HL-60/S4 treated with phorbol 12-myristate 13-acetate at 8.2 ng/mL for 4 days and 3 days (cell line): Measurements from ENCODE around the gene TREM2.

Experiments used
- in situ Hi-C: fragments of 300-500 bp; cut with MboI; formaldehyde crosslinking; loops from 2 replicates; pipeline ENCODE4 v1.15.0; 2022; ENCODE audit warnings: low sequenced_read_pairs

The TREM2 gene

DNA sequence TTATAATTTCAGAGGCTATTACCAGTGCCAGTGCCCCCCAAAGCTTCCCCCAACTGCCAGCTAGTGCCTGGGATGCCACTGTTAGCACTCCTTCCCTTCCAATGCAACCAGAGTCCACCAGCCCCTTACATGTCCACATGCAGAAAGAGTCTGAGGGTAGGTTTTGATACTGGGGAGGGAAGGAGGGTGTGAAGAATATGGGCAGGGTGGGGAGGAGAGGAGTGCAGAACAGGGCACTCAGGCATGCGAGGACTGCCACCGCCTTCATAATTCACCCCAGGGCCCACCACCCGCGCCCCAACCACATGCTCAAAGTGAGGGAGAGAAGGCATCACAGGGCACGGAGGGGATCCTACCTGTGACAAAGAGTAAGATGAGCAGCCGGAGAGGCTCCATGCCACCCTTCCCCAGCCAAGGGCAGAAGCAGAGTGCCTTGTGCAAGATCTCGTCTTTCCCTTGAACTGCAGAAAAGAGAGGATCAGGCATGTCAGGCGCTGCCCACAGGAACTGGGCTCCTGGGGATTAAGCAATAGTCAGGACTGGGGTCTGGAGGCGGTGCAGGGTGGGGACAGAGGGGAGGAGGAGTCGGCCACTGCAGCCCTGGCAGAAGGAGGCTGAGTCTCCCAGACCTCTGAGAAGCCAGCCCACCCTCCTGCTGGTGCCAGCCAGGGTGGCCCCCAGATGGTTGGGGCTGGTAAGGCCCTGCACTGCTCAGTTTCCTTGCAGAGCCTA lies at the start of gene TREM2:
Gene TREM2 (minus strand): TSS at position 430 of the 732 bp plus-strand sequence. CDS start 34 bp downstream, at position 396.
- in situ Hi-C loops, result no loop called here

DNA sequence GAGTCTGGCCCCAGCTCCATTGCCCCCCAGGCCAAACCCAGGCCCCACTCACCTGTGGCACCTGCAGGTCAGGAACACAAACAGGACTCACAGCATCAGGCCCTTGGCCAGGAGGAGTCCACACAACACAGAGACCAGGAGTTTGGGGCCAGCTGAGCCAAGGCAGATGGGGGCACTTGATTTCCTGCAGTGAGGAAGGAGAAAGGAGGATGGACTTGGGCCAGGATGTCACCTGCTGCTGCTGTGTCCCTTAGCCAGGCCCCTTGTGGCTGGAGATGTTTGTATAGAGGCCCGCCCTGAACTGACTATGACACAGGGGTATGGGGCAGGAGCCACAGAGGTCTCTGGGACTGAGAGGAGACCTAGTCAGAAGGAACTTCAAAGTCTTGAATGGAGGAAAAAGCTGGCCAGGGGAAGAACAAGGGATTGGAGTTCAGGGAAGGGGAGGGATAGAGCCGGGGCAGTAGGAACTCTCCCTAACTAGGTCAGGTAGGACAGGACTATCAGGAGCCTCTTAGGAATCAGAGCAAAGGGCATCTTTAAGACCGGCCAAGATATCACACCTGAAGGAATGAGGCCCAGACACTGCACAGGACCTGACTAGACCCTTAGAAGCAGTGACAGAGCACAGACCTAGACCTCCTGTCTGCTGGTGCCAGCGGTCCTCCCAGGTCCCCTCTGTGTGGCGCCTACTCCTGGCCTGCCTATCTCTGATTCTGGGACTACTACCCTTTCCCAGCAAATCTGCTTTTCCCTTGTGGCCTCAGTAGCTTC lies 46.8 kb upstream of the TREM2 start:
- in situ Hi-C loops, result no loop called here

DNA sequence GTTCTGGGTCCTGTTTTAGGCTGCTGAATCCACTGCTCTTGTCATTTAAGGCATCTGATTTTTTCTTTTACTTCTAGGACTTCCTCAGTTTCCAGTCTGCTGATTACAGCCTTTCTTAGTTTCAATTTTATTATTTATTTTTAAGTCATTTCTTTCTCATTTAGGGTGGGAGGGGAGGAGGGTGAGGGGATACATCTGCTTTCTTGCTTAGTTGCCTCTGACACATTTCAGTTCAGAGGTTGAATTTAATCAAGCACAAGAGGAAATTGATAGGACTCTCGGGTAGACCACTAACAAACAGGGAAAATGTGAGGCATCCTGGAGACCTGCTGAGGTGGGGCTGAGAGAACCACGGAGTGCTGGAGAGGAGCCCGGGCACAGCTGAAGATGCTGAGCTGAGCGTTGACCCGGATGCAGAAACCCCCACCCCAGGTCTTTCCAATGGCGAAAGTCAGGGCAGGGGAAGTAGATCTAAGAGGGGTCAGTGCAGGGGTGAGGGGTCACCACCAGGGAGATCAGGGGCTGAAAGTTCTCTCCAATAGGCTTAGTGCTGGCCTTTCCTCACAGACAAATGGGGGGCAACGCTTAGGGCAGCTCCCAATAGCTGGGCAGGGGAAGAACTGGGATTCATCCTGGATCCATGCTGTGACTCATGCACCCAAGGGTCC lies 45.7 kb upstream of the TREM2 start:
- in situ Hi-C loops, result no loop called here

DNA sequence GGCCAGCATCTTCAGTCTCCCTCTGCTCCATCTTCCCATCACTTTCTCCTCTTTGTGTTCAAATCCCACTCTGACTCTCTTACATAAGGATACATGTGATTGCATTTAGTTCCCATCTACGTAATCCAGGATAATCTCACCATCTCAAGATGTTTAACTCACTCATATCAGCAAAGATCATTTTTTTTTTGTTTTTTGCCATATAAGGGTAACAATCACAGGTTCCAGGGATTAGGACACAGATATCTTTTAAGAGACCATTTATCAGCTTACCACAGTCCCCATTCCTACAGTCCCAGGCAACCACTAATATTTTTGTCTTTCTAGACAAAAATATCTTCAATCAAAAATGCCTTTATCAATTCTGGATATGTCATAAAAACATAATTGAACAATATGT lies 41.2 kb upstream of the TREM2 start:
- in situ Hi-C loops, result no loop called here

DNA sequence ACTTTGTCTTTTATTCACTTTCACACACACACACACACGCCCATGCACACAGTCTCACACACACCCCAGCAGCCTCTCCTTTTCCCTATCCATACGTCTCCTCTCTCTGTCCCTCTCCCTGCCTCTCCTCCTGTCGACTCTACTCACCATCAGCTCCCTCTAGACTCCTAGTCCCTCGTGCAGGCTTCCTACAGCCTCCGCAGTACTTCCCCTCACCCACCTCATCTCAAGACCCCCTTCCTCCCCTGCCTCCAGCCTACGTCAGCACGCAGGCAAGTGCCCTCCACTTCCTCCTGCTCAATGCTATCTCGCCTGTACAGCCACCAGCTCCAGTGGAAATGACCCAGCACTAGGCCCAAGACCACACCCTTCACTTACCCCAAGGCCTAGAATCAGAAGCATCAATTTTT lies 38.9 kb upstream of the TREM2 start:
- in situ Hi-C loops, result no loop called here

DNA sequence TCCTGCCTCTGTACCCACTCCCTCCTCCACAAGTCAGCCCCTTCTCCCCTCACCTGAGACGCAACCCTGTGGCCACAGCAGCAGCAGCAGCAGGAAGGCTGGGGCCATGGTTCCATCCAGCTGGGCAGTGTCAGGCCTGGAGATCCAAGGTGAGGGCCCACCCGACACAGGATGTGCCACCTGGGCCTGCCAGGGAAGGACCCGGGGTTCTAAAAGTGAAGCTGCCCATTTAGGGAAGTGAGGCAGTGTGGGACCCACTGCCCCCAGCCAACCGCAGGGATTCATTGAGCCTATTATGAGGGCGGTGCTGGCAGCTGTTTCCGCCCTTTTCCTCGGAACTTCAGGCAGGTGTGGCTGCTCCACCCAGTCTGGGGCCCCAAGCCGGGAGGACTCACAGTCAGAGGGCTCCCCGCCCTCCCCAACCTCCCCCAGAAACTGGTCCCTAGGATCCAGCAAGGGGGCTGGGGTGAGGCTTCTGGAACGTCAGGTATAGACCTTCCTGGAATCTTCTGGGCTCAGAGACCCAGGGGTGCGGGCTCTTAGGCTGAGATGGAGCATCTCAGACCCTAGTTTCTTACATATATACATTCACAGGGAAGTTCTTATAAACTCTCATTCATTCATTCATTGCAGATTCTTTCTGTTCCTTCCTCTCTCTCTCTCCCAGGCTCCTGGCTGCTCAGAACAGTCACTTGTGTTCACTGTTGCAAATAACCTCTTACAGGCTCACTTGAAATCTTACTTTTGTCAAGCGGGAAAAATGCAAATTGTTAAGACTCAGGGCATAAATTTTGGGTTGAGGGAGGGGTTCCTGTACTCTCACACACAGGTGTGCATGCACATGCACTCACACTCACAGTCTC lies 38.2 kb upstream of the TREM2 start, which contains the start of gene TREML2:
Gene TREML2 (minus strand): TSS at position 249 of the 863 bp plus-strand sequence. CDS start 141 bp downstream, at position 108.
- in situ Hi-C loops, result no loop called here

DNA sequence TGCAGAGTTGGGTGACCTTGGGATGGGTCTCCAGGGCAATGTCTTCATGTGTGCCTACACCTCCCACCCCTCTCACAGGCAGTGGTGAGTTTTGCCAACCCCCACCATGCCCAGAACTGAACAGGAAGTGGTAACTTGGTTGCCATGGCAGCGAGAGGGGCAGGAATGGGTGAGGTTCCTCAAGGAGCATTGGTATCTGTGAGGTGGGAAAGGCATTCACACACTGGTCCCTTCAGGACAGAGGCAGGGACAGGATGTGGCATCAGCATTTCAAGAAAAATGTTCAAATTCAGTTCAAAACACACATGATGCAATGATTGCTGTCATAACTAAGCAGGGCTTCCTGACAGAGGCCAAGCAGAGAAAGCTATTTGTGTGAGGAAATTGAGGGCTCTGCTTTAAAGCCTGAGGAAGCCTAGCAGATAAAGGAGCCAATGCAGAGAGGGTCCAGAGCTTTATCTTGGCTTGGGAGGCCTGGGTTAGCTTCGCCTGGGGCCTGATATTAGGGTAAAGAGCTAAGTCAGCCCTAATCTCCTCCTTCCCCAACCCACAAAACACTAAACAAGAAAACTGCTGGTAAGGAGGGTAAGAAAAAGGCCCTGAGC lies 37.5 kb upstream of the TREM2 start:
- in situ Hi-C loops, result no loop called here

DNA sequence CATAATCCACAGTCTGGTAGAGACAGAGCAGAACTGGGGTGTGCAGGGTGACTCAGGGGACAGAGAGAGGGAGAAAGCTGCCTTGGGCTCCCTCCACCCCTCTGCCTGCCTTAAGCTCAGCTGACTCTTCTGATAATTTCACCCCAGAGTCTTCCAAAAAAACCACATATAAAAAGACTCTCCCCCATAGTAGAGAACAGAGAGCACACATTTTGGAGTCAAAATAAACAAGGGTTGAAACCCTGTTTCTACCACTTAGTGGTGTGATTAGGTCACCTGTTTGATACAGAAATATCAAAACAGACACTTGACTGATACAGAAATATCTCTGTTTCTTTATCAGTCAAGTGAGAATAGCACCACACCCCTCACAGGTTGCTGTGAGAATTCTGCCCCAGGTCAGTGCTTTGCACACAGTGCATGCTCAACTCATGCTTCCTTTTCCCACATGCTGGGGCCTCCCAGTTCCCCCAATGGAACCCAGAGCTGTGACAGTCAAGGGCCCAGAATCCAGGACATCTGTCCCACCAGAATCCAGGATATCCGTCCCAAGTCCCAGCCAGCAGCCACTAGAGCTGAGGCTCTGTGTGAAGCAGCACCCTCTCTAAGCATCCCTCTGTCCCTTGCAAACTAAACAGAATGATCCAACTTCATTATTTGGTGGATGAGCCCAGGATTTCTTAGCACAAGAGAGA lies 36.8 kb upstream of the TREM2 start:
- in situ Hi-C loops, result loop anchor here (10.0 to 25.0 kb wide), 2 partner anchors 112 to 115 kb away; no protein-coding TSS in a partner anchor

DNA sequence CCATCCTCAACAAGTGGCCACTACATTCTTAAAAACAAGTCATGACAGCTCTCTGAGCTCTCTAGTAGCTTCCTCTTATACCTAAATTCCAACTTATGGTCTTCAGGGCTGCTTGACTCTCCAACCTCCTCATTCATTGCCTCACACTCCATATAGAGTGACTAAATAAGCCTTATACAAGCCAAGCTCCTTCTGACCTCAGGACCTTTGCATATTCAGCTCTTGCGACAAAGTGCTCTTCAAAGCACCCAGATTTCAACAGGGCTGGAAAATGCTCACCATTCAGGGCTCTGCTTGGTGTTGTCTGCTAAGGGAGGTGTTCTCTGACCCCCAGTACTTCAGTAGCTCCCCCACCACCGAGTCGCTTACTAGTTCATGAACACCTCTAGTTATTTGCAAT lies 34.3 kb upstream of the TREM2 start:
- in situ Hi-C loops, result loop anchor here (10.0 to 25.0 kb wide), 2 partner anchors 110 to 118 kb away; no protein-coding TSS in a partner anchor

DNA sequence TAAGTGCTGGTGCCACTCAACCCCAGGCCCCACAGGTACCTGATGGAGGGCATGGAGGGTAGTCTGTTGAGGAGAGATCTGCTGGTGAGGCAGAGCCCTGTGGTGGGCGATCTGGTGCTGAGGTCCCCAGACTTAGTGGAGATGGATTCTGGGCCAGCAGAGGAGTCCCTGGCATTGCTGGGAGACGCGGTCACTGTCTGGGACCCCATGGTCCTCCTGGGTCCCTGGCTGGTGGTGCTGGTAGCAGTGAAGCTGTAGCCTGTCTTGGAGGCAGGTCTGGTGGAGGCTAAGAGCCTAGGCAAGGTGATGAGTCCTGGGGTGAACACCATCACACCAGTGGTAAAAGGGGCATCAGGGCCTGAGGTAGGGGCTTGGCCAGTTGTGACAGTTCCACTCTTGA lies 31.5 kb upstream of the TREM2 start:
- in situ Hi-C loops, result loop anchor here (10.0 to 25.0 kb wide), 2 partner anchors 107 to 120 kb away; no protein-coding TSS in a partner anchor

DNA sequence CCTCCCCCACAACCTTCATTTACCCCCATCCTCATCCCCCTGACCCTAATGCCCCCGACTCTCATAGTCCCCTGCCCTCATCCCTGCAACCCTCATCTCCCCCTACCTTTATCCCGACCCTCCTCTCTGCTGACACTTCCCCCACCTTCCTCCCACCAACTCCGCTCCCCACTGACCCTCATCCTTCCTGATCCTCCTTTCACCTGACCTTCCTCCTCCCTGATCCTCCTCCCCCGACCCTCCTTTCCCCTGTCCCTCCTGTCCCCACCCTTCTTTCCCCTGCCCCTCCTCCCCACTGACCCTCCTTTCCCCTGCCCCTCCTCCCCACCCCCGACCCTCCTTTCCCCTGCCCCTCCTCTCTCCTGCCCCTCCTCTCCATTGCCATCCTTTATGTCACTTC lies 31.0 kb upstream of the TREM2 start:
- in situ Hi-C loops, result loop anchor here (10.0 to 25.0 kb wide), 2 partner anchors 107 to 121 kb away; no protein-coding TSS in a partner anchor

DNA sequence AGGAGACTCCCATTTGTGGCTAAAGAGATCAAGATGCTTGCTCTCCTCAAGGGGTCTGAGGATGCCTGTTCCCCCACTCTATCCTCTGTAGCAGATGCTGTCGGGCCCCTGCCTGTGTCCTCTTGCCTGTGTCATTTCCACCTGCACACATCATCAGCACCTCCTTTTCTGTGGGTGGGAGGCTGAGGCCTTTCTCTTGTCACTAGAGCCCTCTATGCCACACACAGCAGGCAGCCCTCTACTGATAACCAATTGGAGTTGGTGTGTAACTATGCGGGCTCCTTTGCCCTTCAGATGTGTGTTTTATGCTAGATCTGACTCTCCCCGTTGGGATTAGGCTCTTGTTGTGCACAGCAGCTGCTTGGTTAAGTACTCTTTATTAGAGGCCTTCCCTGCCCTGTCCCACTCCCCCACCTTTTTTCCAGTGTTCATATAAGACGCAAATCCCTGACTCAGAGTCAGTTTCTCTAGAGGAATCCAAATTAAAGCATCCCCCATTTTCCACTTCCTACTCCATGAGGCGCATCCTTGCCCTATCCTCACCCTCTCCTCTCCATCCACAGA lies 30.3 kb upstream of the TREM2 start:
- in situ Hi-C loops, result loop anchor here (10.0 to 25.0 kb wide), 2 partner anchors 106 to 122 kb away; no protein-coding TSS in a partner anchor

DNA sequence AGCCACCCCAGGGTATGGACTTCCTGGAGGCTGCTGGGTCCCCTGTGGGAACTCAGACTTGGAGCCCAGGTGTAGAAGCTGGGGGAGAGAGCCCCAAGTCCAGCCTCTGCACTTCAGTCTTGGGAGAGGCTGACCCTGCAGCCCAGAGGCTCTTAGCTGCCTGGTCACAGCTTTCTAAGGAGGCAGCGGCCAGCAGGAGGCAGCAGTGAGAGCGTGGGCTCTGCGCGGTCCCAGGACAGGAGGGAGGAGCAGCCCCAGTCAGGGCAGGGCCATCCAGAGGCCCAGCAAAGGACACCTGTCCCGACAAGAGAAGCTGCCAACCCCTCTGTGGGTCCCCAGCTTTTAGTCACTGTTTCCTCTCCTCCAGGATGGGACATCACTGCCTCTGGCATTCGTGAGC lies 28.7 kb upstream of the TREM2 start:
- in situ Hi-C loops, result loop anchor here (10.0 to 25.0 kb wide), 2 partner anchors 104 to 123 kb away; no protein-coding TSS in a partner anchor

DNA sequence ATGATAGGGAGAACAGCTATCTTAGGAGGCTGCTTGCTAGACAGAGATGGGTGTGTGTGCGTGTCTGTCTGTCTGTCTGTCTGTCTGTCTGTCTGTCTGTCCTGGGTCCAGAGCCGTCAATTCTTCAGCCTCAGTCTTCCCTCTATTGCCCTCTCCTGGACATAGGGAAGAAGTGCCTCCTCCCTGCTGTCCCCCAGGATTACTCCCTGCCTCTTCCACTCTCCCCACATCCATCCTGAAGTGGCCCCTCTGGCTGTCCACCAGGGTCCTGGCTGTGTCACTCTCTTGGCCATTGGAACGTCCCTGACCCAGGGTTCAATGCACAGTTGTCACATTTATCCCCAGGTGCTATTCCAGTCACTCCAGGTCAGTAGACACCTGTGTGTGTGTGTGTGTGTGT lies 27.9 kb upstream of the TREM2 start:
- in situ Hi-C loops, result loop anchor here (10.0 to 25.0 kb wide), 2 partner anchors 103 to 124 kb away; no protein-coding TSS in a partner anchor

DNA sequence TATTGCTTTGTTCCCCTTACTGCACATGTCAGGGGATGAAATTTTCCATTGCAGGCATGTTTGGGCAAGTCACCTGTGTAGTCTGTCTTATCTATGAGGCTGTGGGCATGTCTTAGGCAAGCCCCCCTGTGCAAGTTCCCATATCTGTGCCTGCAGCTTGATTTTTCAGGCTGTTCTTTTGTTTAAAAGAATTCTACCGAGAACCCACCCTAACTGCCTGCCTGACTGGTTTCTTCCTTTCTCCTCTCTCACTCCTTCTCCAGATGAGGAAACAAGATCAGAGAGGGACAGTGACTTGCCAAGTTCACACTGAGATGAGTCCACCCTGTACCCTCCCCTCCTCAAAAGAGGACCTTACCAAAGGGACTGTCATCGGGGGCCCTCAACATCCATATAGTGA lies 27.1 kb upstream of the TREM2 start:
- in situ Hi-C loops, result loop anchor here (10.0 to 25.0 kb wide), 2 partner anchors 103 to 125 kb away; no protein-coding TSS in a partner anchor

DNA sequence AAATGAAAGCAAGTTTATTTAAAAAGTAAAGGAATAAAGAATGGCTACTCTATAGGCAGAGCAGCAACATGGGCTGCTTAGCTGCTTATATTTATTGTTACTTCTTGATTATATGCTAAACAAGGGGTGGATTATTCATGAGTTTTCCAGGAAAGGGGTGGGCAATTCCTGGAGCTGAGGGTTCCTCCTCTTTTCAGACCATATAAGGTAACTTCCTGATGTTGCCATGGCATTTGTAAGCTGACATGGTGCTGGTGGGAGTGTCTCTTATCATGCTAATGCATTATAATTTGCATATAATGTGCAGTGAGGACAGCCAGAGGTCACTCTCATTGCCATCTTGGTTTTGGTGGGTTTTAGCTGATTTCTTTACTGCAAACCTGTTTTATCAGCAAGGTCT lies 26.1 kb upstream of the TREM2 start:
- in situ Hi-C loops, result loop anchor here (25.0 kb wide), 1 partner anchor 102 kb away; no protein-coding TSS in a partner anchor

DNA sequence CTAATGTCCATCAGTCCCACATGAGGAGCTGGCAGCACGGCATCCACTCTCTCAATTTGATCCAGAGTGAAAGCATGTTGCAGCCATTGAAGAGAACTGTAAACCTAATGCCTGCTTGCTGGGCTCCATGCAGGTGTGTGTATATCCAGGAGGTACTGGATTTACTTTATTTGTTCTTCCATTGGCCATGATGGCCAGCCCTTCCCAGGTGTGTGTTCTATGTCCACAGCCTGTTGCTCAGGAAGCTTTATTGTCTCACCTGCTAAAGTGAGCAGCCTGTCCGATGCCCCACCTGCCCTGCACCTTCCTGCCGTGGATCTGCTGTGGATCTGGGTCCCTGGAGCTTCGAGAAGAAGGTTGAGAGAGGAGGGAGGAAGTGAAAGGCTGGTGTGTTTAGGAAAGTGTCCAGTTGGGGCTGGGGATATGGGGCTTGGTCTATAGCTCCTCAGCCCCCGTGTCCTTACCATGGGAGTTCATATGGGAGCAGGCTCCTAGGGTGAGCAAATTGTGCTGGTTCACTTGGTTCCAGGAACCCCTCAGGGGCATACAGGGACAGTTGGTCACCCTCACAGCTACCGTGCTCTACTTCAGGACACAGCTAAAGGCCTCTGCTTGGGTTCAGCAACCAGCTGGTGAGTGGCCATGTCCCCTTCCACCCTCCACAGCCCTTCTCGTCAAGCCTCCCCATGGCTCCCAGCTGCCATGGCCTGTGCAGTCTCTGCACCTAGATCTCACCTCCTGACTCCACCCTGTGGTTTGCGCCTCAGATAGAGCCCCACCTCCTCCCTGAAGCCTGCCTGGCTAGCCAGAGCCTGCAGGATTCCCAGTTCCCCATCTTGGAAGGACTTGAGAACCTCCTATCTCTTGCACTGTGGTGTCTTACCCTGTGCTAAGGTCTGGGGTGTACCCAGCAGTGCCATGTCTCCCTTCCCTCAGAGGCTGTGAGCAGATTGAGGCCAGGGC lies 25.3 kb upstream of the TREM2 start:
- in situ Hi-C loops, result loop anchor here (25.0 kb wide), 1 partner anchor 101 kb away; no protein-coding TSS in a partner anchor
